OCI-LY7 (cell line): ENCODE data around the gene EIF5B.

ENCODE experiments used
- EZH2phosphoT487 ChIP-seq: fragments of 200-600 bp; sonication (generic); IDR thresholded peaks from 2 replicates; pipeline ENCODE4 v1.6.1; 2018; ENCODE audit warnings: low read depth, borderline replicate concordance, mild to moderate bottlenecking, mixed run types, antibody characterized with exemption, low read length, moderate library complexity, mixed read lengths
- TF ChIP-seq, protein P1 (sequence below): fragments of 200-600 bp; sonication (generic); conservative IDR thresholded peaks from 2 replicates; pipeline ENCODE4 v1.5.1; 2014; ENCODE audit warnings: mild to moderate bottlenecking, antibody characterized with exemption, low read length, moderate library complexity, mixed read lengths

DNA sequence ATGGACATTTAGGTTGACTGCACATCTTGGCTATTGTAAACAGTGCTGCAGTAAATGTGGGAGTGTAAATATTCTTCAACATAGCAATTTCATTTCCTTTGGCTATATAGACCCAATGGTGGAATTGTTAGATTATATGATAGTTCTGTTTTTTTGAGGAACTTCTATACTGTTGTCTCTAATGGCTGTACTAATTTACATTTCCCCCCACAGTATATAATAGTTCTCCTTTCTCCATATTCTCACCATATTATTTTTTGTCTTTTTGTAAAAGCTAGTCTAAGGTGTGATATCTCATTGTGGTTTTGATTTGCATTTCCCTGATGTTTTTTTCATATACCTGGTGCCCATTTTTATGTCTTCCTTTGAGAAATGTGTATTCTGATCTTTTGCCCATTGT lies 13.0 kb downstream of the EIF5B start:
- TF ChIP-seq, protein P1, sequence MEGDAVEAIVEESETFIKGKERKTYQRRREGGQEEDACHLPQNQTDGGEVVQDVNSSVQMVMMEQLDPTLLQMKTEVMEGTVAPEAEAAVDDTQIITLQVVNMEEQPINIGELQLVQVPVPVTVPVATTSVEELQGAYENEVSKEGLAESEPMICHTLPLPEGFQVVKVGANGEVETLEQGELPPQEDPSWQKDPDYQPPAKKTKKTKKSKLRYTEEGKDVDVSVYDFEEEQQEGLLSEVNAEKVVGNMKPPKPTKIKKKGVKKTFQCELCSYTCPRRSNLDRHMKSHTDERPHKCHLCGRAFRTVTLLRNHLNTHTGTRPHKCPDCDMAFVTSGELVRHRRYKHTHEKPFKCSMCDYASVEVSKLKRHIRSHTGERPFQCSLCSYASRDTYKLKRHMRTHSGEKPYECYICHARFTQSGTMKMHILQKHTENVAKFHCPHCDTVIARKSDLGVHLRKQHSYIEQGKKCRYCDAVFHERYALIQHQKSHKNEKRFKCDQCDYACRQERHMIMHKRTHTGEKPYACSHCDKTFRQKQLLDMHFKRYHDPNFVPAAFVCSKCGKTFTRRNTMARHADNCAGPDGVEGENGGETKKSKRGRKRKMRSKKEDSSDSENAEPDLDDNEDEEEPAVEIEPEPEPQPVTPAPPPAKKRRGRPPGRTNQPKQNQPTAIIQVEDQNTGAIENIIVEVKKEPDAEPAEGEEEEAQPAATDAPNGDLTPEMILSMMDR, result no peak
- TF ChIP-seq EZH2phosphoT487, result no peak
